GM19452 (cell line): ENCODE data around the gene STUB1.

Source experiments
- ATAC-seq: cut with Tn5 transposase; IDR thresholded peaks from one replicate; pipeline ENCODE4 v1.9.1; 2021; ENCODE audit not compliant: unreplicated experiment

Gene STUB1

GRCh38 chr16:643050-643368, 37.2 kb upstream of the STUB1 start:
- no peak for ATAC-seq

GRCh38 chr16:644556-644955, 35.7 kb upstream of the STUB1 start:
- ATAC-seq: no peak

DNA sequence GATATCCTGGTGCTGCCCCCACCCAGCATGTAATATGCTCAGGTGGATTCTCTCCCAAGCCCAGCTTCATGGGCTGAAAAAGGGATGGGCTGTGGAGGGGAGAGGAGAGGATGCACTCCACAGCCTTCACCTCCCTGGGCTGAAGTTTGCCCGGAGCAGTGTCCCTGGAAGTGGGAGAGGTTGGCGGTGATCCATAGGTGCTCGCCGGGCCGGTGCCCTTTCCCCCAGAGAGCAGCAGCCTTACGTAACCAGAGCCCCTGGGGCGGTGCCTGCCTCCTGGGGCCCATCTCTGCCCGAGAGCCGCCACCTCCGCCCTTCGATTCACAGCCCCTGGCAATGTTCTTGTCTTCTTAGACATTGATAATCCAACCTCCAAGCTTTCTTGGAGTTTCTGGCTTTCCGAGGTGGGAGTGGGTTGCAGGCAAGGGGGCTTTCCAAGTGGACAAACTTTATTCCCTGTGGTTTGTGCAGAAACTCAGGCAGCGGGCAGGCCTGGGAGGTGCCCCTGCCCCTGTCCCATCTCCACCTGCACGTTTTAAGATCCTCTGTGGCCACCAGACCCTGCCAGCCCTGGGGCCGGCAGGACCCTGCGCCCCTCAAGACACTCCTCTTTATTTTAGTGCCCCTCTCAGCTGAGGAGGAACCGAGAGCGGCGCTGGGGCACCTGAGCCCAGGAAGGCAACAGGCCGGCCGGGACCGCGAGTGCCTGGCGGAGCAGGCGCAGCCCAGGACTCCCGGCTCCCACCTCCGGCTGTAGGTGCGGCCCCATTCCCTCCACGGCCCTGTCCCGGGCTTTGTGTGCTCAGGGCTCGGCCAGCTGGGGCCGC, 34.1 kb upstream of the STUB1 start:
- ATAC-seq: no peak

DNA sequence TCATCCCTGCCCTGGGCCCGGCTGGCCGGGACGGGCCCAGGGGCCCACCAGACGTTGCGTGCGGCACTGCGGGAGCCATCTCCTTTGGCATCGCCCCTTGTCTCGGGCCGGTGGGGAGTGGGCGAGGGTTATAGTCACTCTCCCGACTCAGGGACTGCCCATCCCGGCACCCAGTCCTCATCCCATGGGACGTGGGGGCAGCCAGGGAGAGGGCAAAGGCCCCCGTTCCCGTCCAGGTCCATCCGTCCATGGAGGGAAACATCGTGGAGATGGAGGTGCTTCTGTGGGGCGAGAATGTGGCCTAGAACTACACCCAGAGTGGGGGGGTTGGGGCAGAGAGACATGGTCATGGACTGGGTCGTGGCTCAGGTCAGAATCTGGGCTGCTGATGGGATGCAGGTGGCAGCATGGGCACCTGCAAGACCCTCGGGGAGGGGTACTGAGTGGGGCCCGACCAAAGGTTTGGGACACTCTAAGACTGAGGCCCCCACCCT, 33.5 kb upstream of the STUB1 start:
- no peak for ATAC-seq

GRCh38 chr16:647173-647902, 32.9 kb upstream of the STUB1 start:
- no peak for ATAC-seq

- no peak for ATAC-seq
These were observed 32.0 kb upstream of the STUB1 start for GRCh38 chr16:648071-648780.

- ATAC-seq: peak; percentile 79
These were observed 31.2 kb upstream of the STUB1 start, which contains the start of gene WDR90 for GRCh38 chr16:648781-649589. TSS of gene WDR90 (plus strand) at chr16:649365. CDS start at chr16:649417, 52 bp downstream.

DNA sequence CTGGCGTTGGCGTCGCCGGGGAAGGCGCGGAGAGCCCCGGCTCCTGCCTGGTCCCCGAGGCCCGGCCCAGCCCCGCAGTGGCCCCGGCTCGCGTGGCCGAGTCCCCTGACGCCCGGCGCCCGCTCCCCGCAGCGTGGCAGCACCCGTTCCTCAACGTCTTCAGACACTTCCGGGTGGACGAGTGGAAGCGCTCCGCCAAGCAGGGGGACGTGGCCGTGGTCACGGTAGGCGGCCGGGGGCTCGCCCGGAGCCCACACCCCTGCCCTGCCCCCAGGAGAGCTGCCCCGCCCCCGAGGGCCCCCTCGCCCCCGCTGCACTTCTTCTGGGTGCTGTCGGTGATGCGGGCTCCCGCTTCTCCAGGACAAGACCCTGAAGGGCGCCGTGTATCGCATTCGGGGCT, 30.6 kb upstream of the STUB1 start:
- ATAC-seq: peak; percentile 25

GRCh38 chr16:651844-652243, 28.4 kb upstream of the STUB1 start:
- ATAC-seq: no peak

DNA sequence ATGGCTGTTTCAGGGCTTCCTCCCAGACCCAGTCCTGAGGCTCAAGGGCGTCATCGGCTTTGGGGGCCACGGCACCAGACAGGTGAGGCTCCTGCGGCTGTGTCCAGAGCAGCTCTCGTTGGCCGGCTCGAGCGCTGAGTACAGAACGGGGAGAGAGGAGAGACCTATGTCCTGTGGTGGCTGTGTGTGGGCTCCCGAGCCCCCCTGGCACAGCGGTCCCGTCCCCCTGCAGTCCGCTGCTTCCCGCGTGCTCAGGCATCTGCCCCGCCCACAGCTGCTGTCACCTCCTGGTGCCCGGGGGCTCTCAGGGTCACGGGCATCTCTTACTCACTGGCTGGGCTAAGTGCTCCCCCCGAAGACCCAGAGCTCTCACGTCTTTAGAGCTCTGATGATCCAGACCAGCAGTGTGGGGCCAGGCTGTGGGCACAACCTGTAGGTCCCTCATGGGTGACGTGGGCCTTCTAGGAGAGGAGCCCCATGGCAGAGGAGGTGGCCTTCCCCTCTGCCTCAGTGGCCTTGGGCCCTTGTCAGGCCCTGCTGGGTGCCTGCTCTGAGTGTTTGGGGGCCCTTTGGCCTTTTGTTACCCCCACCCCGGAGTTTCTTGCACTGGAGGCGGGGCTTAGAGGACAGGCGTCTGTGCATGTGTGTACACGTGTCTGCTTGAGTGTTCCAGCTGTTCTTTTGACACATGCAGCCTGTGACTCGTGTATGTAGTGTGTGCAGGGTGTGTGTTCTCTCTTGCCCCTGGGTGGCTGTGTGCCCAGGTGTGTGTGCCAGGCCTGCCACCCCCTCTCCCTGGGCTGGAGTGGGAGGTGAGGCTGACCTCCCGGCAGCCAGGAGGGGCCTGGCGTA, 27.5 kb upstream of the STUB1 start:
- no peak for ATAC-seq

DNA sequence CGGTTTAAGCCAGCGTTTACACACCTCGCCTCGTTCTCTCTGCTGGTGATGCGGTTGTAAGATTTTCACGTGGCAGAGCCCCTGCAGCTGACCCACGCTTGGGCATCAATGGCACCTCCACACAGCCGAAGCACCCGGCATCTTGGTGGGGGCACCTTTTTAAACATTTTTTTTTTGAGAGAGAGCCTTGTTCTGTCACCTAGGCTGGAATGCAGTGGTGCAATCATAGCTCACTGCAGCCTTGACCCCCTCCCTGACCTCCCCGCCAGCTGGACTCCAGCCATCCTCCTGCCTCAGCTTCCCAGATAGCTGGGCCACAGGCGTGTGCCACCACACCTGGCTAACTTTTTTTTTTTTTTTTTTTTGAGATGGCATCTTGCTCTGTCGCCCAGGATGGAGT, 26.2 kb upstream of the STUB1 start:
- ATAC-seq: no peak

DNA sequence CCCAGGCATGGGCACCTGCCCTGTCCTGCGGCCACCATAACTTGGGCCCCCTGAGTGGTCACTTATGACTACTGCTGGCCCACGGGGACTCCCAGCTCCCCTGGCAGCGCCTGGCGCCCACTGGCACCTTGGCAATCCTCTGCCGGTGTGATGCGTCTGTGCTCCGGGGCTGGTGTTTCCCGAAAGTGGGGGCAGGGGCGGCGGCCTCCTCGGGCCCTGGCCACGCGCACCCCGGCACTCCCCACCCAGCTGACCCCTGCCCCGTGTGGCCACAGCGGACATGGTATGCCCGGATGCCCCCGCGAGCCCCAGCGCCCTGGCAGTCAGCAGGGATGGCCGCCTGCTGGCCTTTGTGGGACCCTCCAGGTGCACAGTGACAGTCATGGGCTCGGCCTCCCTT, 22.7 kb upstream of the STUB1 start:
- ATAC-seq: no peak

- ATAC-seq: no peak
These were observed 21.3 kb upstream of the STUB1 start for GRCh38 chr16:658679-659571.

- ATAC-seq: no peak
These were observed 20.6 kb upstream of the STUB1 start for GRCh38 chr16:659618-660017.

DNA sequence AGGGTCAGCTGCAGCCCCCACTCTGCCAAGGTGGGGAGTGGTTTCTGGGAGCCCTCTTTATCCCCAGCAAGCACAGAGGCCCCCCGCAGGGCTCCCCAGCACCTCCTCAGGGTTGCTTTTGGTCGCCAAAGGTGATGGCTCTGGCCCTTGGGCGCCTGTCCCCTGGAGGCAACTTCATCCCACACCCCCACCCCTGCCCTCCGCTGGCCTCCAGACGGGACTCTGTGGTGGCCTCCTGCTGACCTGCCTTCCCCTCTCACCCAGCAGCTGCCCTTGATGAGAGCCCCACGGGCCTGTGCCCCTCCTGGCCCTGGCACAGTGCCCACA, 20.1 kb upstream of the STUB1 start:
- ATAC-seq: no peak

DNA sequence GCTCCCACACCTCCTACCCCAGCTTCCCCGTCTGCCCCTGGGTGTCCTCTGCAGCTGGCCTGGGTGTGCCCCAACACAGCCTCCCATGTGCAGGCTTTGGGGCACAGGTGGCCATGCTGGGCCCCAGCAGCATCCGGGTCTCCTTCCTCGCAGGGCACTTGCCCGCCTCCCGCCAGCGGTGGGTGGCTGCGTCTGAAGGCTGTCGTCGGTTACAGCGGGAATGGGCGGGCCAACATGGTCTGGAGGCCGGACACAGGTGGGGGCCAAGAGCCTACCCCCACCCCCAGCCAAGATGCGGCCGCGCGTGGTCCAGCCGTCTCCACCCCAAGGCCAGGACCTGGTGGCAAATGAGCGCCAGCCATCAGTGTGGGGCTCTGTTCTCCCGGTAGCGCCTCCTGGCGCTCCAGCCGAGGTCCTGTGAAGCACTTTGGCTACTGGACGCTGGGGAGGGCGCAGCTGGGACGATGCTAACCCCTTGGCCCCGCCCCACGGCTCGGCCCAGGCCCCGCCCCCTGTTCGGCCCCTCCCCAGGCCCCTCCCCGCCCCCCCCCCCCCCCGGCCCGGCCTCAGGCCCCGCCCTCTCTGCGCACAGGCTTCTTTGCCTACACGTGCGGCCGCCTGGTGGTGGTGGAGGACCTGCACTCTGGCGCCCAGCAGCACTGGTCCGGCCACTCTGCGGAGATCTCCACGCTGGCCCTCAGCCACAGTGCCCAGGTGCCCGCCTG, 19.6 kb upstream of the STUB1 start:
- ATAC-seq: no peak

DNA sequence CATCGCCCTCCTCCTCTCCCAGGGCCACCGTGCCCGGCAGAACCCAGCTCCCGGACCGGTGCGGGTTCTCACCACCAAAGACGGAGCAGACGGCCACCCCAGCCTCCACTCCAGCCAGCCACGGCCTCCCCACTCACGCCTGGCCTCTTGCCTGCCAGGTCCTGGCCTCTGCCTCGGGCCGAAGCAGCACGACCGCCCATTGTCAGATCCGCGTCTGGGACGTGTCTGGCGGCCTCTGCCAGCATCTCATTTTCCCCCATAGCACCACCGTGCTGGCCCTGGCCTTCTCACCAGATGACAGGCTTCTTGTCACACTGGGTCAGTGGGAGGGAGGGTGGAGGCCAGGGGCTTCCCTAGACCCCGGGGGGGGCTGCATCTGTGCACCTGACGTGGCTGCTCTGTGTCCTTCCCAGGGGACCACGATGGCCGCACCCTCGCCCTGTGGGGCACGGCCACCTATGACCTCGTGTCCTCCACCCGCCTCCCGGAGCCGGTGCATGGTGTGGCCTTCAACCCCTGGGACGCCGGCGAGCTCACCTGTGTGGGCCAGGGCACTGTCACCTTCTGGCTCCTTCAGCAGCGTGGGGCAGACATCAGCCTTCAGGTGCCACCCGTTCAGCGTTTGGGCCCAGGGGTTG, 18.9 kb upstream of the STUB1 start:
- no peak for ATAC-seq

GRCh38 chr16:662095-662494, 18.1 kb upstream of the STUB1 start:
- ATAC-seq: no peak
